K562 (cell line): Measurements from ENCODE around the gene FKBP1B.

Source experiments
- CBFA2T3 ChIP-seq: fragments of 450-650 bp; IDR thresholded peaks from 2 replicates; pipeline ENCODE4 v1.6.1; 2017
- CBFB ChIP-seq: sonication (generic); formaldehyde crosslinking; IDR thresholded peaks from 2 replicates; pipeline ENCODE4 v1.4.0; 2020; ENCODE audit warnings: mild to moderate bottlenecking, missing genetic modification reagents
- CHCHD3 ChIP-seq: fragments of 250-450 bp; sonication (Bioruptor Pico); IDR thresholded peaks from 2 replicates; pipeline ENCODE4 v2.1.2; 2022; ENCODE audit warnings: mild to moderate bottlenecking
- CTCF ChIP-seq, 3 experiments: IDR thresholded peaks in 2 of 3; conservative IDR thresholded peaks in 1 of 3; 2 replicates each; pipeline ENCODE4 v1.5.1; 2011 to 2012; ENCODE audit warnings: low read length in 3 of 3, mild to moderate bottlenecking in 3 of 3, control low read depth in 2 of 3, improper control_type of control experiment in 1 of 3, inconsistent platforms in 1 of 3, low read depth in 1 of 3, mixed read lengths in 1 of 3, moderate library complexity in 1 of 3; ENCODE audit not compliant: insufficient read depth in 2 of 3
- EHMT2 ChIP-seq: fragments of 450-650 bp; IDR thresholded peaks from 2 replicates; pipeline ENCODE4 v1.6.1; 2018; ENCODE audit warnings: antibody characterized with exemption
- FOS ChIP-seq: IDR thresholded peaks from 3 replicates; pipeline ENCODE4 v1.6.1; 2011; ENCODE audit not compliant: insufficient read length; ENCODE audit errors: extremely low read depth
- NR4A1 ChIP-seq, 2 experiments: fragments of 250-450 bp in 1 of 2; fragments of 450-650 bp in 1 of 2; sonication (Bioruptor Pico) in 1 of 2; IDR thresholded peaks; 2 replicates each; pipeline versions ENCODE4 v1.4.0 to v1.6.1; 2016 to 2020; ENCODE audit warnings: mild to moderate bottlenecking in 2 of 2, missing compliant biosample characterization in 1 of 2, missing genetic modification characterization in 1 of 2, moderate library complexity in 1 of 2
- POLR2AphosphoS5 ChIP-seq: IDR thresholded peaks from 2 replicates; pipeline ENCODE4 v1.6.1; 2011; ENCODE audit warnings: mild to moderate bottlenecking, low read depth, low read length, moderate library complexity; ENCODE audit not compliant: control insufficient read depth, insufficient read depth
- RBBP5 ChIP-seq: fragments of 200-600 bp; sonication (generic); IDR thresholded peaks from 2 replicates; pipeline ENCODE4 v1.6.1; 2012; ENCODE audit warnings: borderline replicate concordance, mild to moderate bottlenecking, low read length, control low read depth, inconsistent platforms; ENCODE audit not compliant: insufficient read depth, poor library complexity, severe bottlenecking
- TAF1 ChIP-seq: IDR thresholded peaks from 2 replicates; pipeline ENCODE4 v1.6.1; 2011; ENCODE audit warnings: mild to moderate bottlenecking, low read length, moderate library complexity; ENCODE audit not compliant: insufficient read depth, control insufficient read depth, severe bottlenecking; ENCODE audit errors: extremely low read depth
- ZFP30 ChIP-seq: fragments of 250-450 bp; sonication (Bioruptor Pico); IDR thresholded peaks from 2 replicates; pipeline ENCODE4 v1.8.0; 2022; ENCODE audit warnings: moderate library complexity, mild to moderate bottlenecking, inconsistent platforms, borderline replicate concordance
- ZKSCAN1 ChIP-seq: fragments of 150-350 bp; IDR thresholded peaks from 2 replicates; pipeline ENCODE4 v1.6.1; 2016; ENCODE audit warnings: low read depth, low read length
- ZNF668 ChIP-seq: fragments of 250-450 bp; sonication (Bioruptor Pico); IDR thresholded peaks from 2 replicates; pipeline ENCODE4 v1.8.0; 2022; ENCODE audit warnings: mild to moderate bottlenecking, inconsistent platforms

- TF ChIP-seq ZNF668 (CRISPR knock-in tag): no peak
- no peak for TF ChIP-seq NR4A1 (CRISPR knock-in tag; IDR thresholded peaks at IDR 0.05)
- no peak for TF ChIP-seq NR4A1 (tag; IDR thresholded peaks at IDR 0.05)
- TF ChIP-seq FOS: no peak
- TF ChIP-seq CTCF (IDR thresholded peaks at IDR 0.05 in 2 of 3, conservative IDR thresholded peaks at IDR 0.05 in 1 of 3; ENCODE audit: insufficient read depth in 2 of 3, low read depth in 1 of 3, low read length in 3 of 3): no peak
- no peak for TF ChIP-seq RBBP5
- TF ChIP-seq ZFP30: no peak
- no peak for TF ChIP-seq ZKSCAN1
- TF ChIP-seq POLR2AphosphoS5: no peak
- TF ChIP-seq CHCHD3 (CRISPR knock-in tag): no peak
- TF ChIP-seq CBFB (CRISPR knock-in tag): no peak
- no peak for TF ChIP-seq EHMT2
- no peak for TF ChIP-seq TAF1
- no peak for TF ChIP-seq CBFA2T3
These were observed 27.5 kb downstream of the FKBP1B start for GRCh38 chr2:24076849-24077534.
